Left ventricle myocardium superior (tissue), 1 donor: ENCODE data around the gene USP17L19. TPM values are rescaled to one million over a fixed set of nuclear protein-coding genes. Genes with fewer than 3 reads are reported as not detected.

Experiments used
- total RNA-seq: library from RNA; stranded (reverse); fragmentation: NEBNext Ultra II Directional; extraction: Animal tissue kit (Norgen Biotek cat#: 25700); gene quantifications from one replicate; pipeline ENCODE4 v1.2.1, GENCODE V29; 2021
- donor health status: DM: no; HTN: yes; CAD: no; lungs with severe emphysema.

Gene USP17L19
- total RNA-seq, 1 donor from 2014 or later, result not detected

Other genes starting within 250 kb of the USP17L19 start
- gene FAM90A26, start 83.0 kb upstream of the USP17L19 start, total RNA-seq, result not detected
- gene USP17L10, start 42.7 kb upstream of the USP17L19 start, total RNA-seq, result not detected
- gene USP17L11, start 38.0 kb upstream of the USP17L19 start, total RNA-seq, result not detected
- gene USP17L12, start 33.2 kb upstream of the USP17L19 start, total RNA-seq, result not detected
- gene USP17L13, start 28.5 kb upstream of the USP17L19 start, total RNA-seq, result not detected
- not detected for gene USP17L15, start 19.0 kb upstream of the USP17L19 start, total RNA-seq
- gene USP17L17, start 9.5 kb upstream of the USP17L19 start, total RNA-seq, result not detected
- not detected for gene USP17L18, start 4.7 kb upstream of the USP17L19 start, total RNA-seq
- gene USP17L20, start 4.7 kb downstream of the USP17L19 start, total RNA-seq, result not detected
- not detected for gene USP17L21, start 9.5 kb downstream of the USP17L19 start, total RNA-seq
- not detected for gene USP17L22, start 14.2 kb downstream of the USP17L19 start, total RNA-seq
- gene USP17L24, start 71.8 kb downstream of the USP17L19 start, total RNA-seq, result not detected
- not detected for gene USP17L25, start 76.5 kb downstream of the USP17L19 start, total RNA-seq
- not detected for gene USP17L26, start 81.3 kb downstream of the USP17L19 start, total RNA-seq
- not detected for gene USP17L5, start 86.0 kb downstream of the USP17L19 start, total RNA-seq
- not detected for gene USP17L27, start 90.8 kb downstream of the USP17L19 start, total RNA-seq
- not detected for gene USP17L28, start 95.5 kb downstream of the USP17L19 start, total RNA-seq
- gene USP17L29, start 100.3 kb downstream of the USP17L19 start, total RNA-seq, result not detected
- gene USP17L30, start 109.8 kb downstream of the USP17L19 start, total RNA-seq, result not detected
- gene DEFB131A, start 191.0 kb downstream of the USP17L19 start, total RNA-seq, result not detected